ENCODE results near the gene STARD7.
A peak's percentile ranks its signal among the peaks of the same experiment; 100 is the strongest.

Gene STARD7

DNA sequence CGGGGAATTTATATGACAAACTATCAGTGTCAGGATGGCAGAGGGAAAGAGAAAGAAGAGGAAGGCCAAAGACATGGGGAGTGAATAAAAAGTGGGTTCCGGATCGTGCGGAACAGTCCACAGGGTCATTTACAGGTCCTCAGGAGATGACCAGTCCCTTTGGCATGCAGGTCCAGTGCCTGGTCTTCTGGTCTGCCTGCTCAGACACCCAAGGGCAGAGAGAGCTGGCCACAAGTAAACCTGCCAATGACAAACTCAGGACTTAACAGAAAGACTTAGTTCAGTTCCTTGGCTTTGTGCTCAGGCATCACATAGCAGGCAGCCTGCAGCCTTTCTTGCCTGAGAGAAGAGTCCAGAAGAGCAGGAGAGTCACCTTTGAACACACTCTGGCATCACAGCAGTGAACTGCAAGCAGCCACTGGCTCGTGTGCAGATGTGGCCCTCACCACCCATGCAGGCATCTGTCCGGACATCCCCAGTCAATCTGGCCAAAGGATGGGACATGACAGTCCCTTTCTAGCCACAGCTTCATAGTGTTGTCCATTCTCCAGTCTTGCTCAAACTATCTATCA lies 43.2 kb upstream of the STARD7 start:
- H3K4me3 ChIP-seq (ENCODE audit: low read depth, low read length) = no peak overlapping the region
- in situ Hi-C loops (cut with HindIII; ENCODE audit: low sequenced_read_pairs) = no loop called here
- DNase-seq (ENCODE audit: low read depth, low spot score) = peak; percentile 97
- TF ChIP-seq, protein P1, sequence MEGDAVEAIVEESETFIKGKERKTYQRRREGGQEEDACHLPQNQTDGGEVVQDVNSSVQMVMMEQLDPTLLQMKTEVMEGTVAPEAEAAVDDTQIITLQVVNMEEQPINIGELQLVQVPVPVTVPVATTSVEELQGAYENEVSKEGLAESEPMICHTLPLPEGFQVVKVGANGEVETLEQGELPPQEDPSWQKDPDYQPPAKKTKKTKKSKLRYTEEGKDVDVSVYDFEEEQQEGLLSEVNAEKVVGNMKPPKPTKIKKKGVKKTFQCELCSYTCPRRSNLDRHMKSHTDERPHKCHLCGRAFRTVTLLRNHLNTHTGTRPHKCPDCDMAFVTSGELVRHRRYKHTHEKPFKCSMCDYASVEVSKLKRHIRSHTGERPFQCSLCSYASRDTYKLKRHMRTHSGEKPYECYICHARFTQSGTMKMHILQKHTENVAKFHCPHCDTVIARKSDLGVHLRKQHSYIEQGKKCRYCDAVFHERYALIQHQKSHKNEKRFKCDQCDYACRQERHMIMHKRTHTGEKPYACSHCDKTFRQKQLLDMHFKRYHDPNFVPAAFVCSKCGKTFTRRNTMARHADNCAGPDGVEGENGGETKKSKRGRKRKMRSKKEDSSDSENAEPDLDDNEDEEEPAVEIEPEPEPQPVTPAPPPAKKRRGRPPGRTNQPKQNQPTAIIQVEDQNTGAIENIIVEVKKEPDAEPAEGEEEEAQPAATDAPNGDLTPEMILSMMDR (IDR thresholded peaks at IDR 0.05; ENCODE audit: low read depth, low read length) = no peak

DNA sequence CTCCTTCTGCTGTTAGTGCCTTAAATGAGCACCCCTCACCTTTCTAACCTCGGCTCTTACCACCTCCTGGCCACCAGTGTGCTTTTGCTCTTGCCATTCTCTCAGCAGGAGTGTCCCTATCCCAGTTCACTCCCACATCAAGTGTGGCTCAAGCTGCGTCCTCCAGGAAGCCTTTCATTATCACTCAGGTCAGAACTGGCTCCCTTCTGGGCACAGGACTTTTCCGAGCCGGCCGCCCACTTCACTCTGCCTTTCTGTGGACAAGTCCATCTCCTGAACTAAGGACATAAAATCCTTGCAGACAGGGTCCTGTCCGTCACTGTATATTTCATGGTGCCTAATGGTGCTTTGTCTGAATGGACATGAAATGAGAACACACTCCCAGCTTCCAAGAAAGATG lies 41.6 kb upstream of the STARD7 start:
- TF ChIP-seq, protein P1 (IDR thresholded peaks at IDR 0.05; ENCODE audit: low read depth, low read length) = no peak
- no peak for DNase-seq (ENCODE audit: low read depth, low spot score)
- in situ Hi-C loops (cut with HindIII; ENCODE audit: low sequenced_read_pairs) = no loop called here
- no peak overlapping the region for H3K4me3 ChIP-seq (ENCODE audit: low read depth, low read length)

- in situ Hi-C loops (cut with HindIII; ENCODE audit: low sequenced_read_pairs) = no loop called here
- TF ChIP-seq, protein P1 (IDR thresholded peaks at IDR 0.05; ENCODE audit: low read depth, low read length) = no peak
- DNase-seq (ENCODE audit: low read depth, low spot score) = peak; percentile 29
Observed at GRCh38 chr2:96249654-96250053, 41.0 kb upstream of the STARD7 start.

DNA sequence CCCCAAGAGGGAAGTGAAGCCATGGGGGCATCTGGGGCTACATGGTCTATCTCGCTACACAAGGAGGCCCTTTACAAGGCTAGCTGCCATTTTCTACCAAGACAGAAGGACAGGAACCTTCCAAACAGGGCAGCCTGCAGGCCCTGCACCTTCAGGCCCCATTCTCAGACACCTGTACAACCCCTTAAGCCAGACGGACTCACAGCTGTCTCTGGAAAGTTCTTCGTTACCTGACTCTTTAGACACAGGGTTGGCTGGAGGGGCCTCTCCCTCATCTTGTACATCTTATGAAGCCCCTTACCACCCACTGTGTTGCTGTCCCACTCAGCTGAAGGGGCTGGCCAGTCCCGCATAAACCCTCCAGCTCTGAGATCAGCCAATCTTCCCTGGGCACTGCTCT lies 40.0 kb upstream of the STARD7 start:
- TF ChIP-seq, protein P1 (IDR thresholded peaks at IDR 0.05; ENCODE audit: low read depth, low read length) = no peak
- in situ Hi-C loops (cut with HindIII; ENCODE audit: low sequenced_read_pairs) = no loop called here

More at GRCh38 chr2:96249654-96250053, 41.0 kb upstream of the STARD7 start:
- H3K4me3 ChIP-seq (ENCODE audit: low read depth, low read length) = no peak overlapping the region

GRCh38 chr2:96247896-96248295 lies 39.3 kb upstream of the STARD7 start:
- in situ Hi-C loops (cut with HindIII; ENCODE audit: low sequenced_read_pairs) = no loop called here
- TF ChIP-seq, protein P1 (IDR thresholded peaks at IDR 0.05; ENCODE audit: low read depth, low read length) = no peak
- DNase-seq (ENCODE audit: low read depth, low spot score) = no peak

More for the DNA sequence above, 40.0 kb upstream of the STARD7 start:
- no peak for DNase-seq (ENCODE audit: low read depth, low spot score)
- H3K4me3 ChIP-seq (ENCODE audit: low read depth, low read length) = no peak overlapping the region

GRCh38 chr2:96247009-96247408 lies 38.4 kb upstream of the STARD7 start:
- in situ Hi-C loops (cut with HindIII; ENCODE audit: low sequenced_read_pairs) = no loop called here
- TF ChIP-seq, protein P1 (IDR thresholded peaks at IDR 0.05; ENCODE audit: low read depth, low read length) = no peak
- H3K4me3 ChIP-seq (ENCODE audit: low read depth, low read length) = no peak overlapping the region
- no peak for DNase-seq (ENCODE audit: low read depth, low spot score)

More at GRCh38 chr2:96247896-96248295, 39.3 kb upstream of the STARD7 start:
- H3K4me3 ChIP-seq (ENCODE audit: low read depth, low read length) = no peak overlapping the region

Data from astrocyte of the spinal cord (primary cell).